HepG2 (cell line): ENCODE data around the gene PASK. TPM values are rescaled to one million over a fixed set of nuclear protein-coding genes. Genes with fewer than 3 reads are reported as not detected.

Experiments used
- ATAC-seq: fragments of 200-7000 bp; cut with Tn5 transposase; 3 replicates; pipeline ENCODE4 v1.9.1; 2020; ENCODE audit warnings: mild to moderate bottlenecking, moderate library complexity
- BruUV-seq: library from RNA; stranded (reverse); fragments of 400-500 nt; replicated peaks from 2 replicates; lab custom pipeline; 2021; lab: Mats Ljungman, UMichigan
- CTCF ChIA-PET: fragments of 300-600 bp; formaldehyde crosslinking; extraction: SDS; loops from one replicate; lab custom pipeline; 2021; ENCODE audit warnings: low total read pairs, inconsistent platforms, low intra/inter-chr PET ratio; lab: Yijun Ruan, JAX
- POLR2A ChIA-PET: fragments of 350-600 bp; sonication (Branson Sonifier 250); formaldehyde crosslinking; loops from one replicate; lab custom pipeline; 2020; ENCODE audit warnings: antibody characterized with exemption, inconsistent platforms; lab: Yijun Ruan, JAX
- DNase-seq: peaks from one replicate; pipeline ENCODE4 v3.0.0-alpha.2; 2015; ENCODE audit warnings: low spot score
- FAIRE-seq: peaks from 3 replicates; lab custom pipeline; 2011; peaks lifted over from hg19 to GRCh38; lab: Jason Lieb, UNC
- H2AFZ ChIP-seq: one replicate; pipeline ENCODE4 v1.6.1; 2011; ENCODE audit warnings: low read length, inconsistent platforms
- H3K27ac ChIP-seq: fragments of 300-600 bp; 3 replicates; pipeline ENCODE4 v1.8.0; 2011; ENCODE audit warnings: mixed run types, mild to moderate bottlenecking, mixed read lengths, low read length, inconsistent platforms; ENCODE audit not compliant: insufficient read depth; ENCODE audit errors: extremely low read length
- H3K27me3 ChIP-seq, 2 experiments: fragments of 200-600 bp in 1 of 2; 2 replicates in 1 of 2; 3 replicates in 1 of 2; pipeline versions ENCODE4 v1.6.0 to v1.8.0; 2011; ENCODE audit warnings: low read length in 2 of 2, mild to moderate bottlenecking in 2 of 2, moderate library complexity in 2 of 2, inconsistent platforms in 1 of 2; ENCODE audit not compliant: insufficient read depth in 2 of 2, control insufficient read depth in 1 of 2
- H3K36me3 ChIP-seq, 2 experiments: fragments of 200-600 bp in 1 of 2; replicated peaks in 1 of 2; 2 replicates in 1 of 2; 3 replicates in 1 of 2; pipeline versions ENCODE4 v1.5.1 to v1.8.0; 2011; ENCODE audit warnings: low read length in 2 of 2, inconsistent platforms in 1 of 2; ENCODE audit not compliant: insufficient read depth in 2 of 2, control insufficient read depth in 1 of 2
- H3K4me1 ChIP-seq: 2 replicates; pipeline ENCODE4 v1.5.1; 2012; ENCODE audit warnings: low read length, inconsistent platforms; ENCODE audit not compliant: insufficient read depth
- H3K4me2 ChIP-seq: 2 replicates; pipeline ENCODE4 v1.6.0; 2011; ENCODE audit warnings: low read depth, low read length, inconsistent platforms
- H3K4me3 ChIP-seq, 3 experiments: fragments of 200-600 bp in 1 of 3; sonication (generic), shearing (Covaris generic) in 1 of 3; replicated peaks in 1 of 3; 2 replicates each; pipeline ENCODE4 v1.5.1; 2011 to 2016; ENCODE audit warnings: low read length in 3 of 3, inconsistent platforms in 2 of 3, low read depth in 2 of 3, mild to moderate bottlenecking in 2 of 3, control low read depth in 1 of 3, mixed read lengths in 1 of 3; ENCODE audit not compliant: insufficient read depth in 1 of 3
- H3K79me2 ChIP-seq: one replicate; pipeline ENCODE4 v1.6.1; 2011; ENCODE audit warnings: low read length, inconsistent platforms; ENCODE audit not compliant: insufficient read depth
- H3K9ac ChIP-seq: 2 replicates; pipeline ENCODE4 v1.6.0; 2011; ENCODE audit warnings: mild to moderate bottlenecking, low read depth, low read length, inconsistent platforms; ENCODE audit not compliant: insufficient read depth
- H3K9me3 ChIP-seq: 2 replicates; pipeline ENCODE4 v1.5.1; 2012; ENCODE audit warnings: mild to moderate bottlenecking, low read length
- H4K20me1 ChIP-seq: 2 replicates; pipeline ENCODE4 v1.6.0; 2011; ENCODE audit warnings: inconsistent platforms, mild to moderate bottlenecking, low read length, moderate library complexity; ENCODE audit not compliant: insufficient read depth
- HNRNPH1 ChIP-seq: fragments of 200-400 bp; formaldehyde crosslinking; optimal IDR thresholded peaks from 2 replicates; pipeline ENCODE3; 2017; ENCODE audit warnings: mild to moderate bottlenecking, low read depth, low read length
- KLF12 ChIP-seq: sonication (generic); formaldehyde crosslinking; IDR thresholded peaks from 2 replicates; pipeline ENCODE4 v1.4.0; 2020; ENCODE audit warnings: missing genetic modification reagents, borderline replicate concordance
- MIXL1 ChIP-seq: IDR thresholded peaks from 2 replicates; pipeline ENCODE4 v1.6.1; 2016
- ZNF207 ChIP-seq: fragments of 450-650 bp; IDR thresholded peaks from 2 replicates; pipeline ENCODE4 v1.6.1; 2016; ENCODE audit warnings: antibody characterized with exemption, borderline replicate concordance
- ZNF34 ChIP-seq: sonication (generic); formaldehyde crosslinking; IDR thresholded peaks from 2 replicates; pipeline ENCODE4 v1.4.0; 2020; ENCODE audit warnings: mild to moderate bottlenecking, missing genetic modification reagents, borderline replicate concordance
- WGBS: methylation state at CpG from one replicate; pipeline ENCODE4 v1.1.6; 2017; ENCODE audit warnings: low lambda C conversion rate; 5-methylcytosine and 5-hydroxymethylcytosine counted together
- in situ Hi-C: cut with HindIII; loops from 2 replicates; pipeline ENCODE4 v1.10.0; 2017; ENCODE audit warnings: low pct_unique_long_range_greater_than_20kb; ENCODE audit not compliant: extremely low pct_ligation_motif_present
- intact Hi-C: fragments of 100-400 bp; cut with micrococcal nuclease; formaldehyde crosslinking; loops from one replicate; pipeline ENCODE4 v1.10.0; 2022; ENCODE audit not compliant: unreplicated experiment
- polyA plus RNA-seq, 8 experiments: library from polyadenylated mRNA; depleted of rRNA in 3 of 8; stranded (reverse) in 7 of 8; unstranded in 1 of 8; fragments of >200 nt; fragmentation: Illumina TruSeq in 4 of 8; extraction: Trizol in 4 of 8; gene quantifications; 2 replicates each; pipeline versions ENCODE4 v1.2.1 to v1.2.3, GENCODE V29; 2011 to 2016; ENCODE audit warnings: low read depth in 4 of 8, missing spikeins in 1 of 8, mixed read lengths in 1 of 8; ENCODE audit not compliant: insufficient read depth in 1 of 8
- total RNA-seq, 5 experiments: library from RNA; depleted of rRNA; stranded (reverse); fragments of >200 nt; fragmentation: Illumina TruSeq; extraction: Trizol; gene quantifications; 2 replicates each; pipeline ENCODE4 v1.2.3, GENCODE V29; 2016; ENCODE audit warnings: low read depth in 1 of 5
- TF ChIP-seq, protein P1 (sequence below): sonication (generic); formaldehyde crosslinking; IDR thresholded peaks from 2 replicates; pipeline ENCODE4; 2020; ENCODE audit warnings: missing genetic modification reagents, mild to moderate bottlenecking, borderline replicate concordance
- TF ChIP-seq, protein P2 (sequence below): sonication (generic); formaldehyde crosslinking; IDR thresholded peaks from 2 replicates; pipeline ENCODE4 v1.4.0; 2020; ENCODE audit warnings: missing genetic modification reagents

The PASK gene
- total and polyA plus RNA-seq, 2 of the 13 experiments (the other 11 are each of a cell fraction or from before 2014, with no cell fraction given): 6.9 to 17.0 TPM

DNA sequence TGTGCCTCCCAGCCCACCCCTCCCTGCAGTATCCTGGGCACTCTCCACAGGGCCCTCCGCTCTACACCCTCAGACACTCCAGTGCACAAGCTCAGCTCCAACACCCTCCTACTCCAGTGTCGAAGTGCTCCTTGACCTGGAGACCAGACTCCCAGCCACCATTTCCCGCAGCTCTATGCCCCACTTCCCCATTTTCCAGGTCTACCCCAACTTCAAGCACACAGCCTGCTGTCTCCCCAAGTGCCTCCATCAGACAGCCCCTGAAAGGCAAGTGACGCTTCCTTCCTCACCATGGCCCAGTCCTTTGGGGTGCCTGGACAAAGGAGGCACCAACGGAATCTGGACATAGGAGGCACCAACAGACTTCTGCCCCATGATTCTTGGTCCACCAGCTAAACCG, 7.2 kb downstream of the PASK start:
- ChIA-PET CTCF (no interaction called here), POLR2A (no interaction called here)
- Histone ChIP-seq H2AFZ (no peak overlapping the region), H3K27ac (no peak overlapping the region), H3K27me3 (no peaks in the 10 kb centered on the region), H3K4me2 (no peak overlapping the region), H3K36me3 (peaks cover 9 to 14% of the 10 kb centered on the region in 2 experiments; a peak in 4 of 5 replicates), H3K79me2 (peaks cover 2% of the 10 kb centered on the region), H3K4me3 (no peak overlapping the region), H3K4me1 (peaks cover 19% of the 10 kb centered on the region), H3K9me3 (no peaks in the 10 kb centered on the region), H3K9ac (no peak overlapping the region), H4K20me1 (no peaks in the 10 kb centered on the region)
- 88% methylated on average over 6 of the region's 6 CpGs for WGBS
- DNase-seq (no peak), ATAC-seq (no peak), FAIRE-seq (no peak)
- in situ Hi-C loops (no loop called here), intact Hi-C loops (no loop called here)
- TF ChIP-seq MIXL1 (CRISPR knock-in tag) (no peak), KLF12 (CRISPR knock-in tag) (no peak), HNRNPH1 (no peak), ZNF207 (no peak), ZNF34 (CRISPR knock-in tag) (no peak)
- TF ChIP-seq, protein P1, sequence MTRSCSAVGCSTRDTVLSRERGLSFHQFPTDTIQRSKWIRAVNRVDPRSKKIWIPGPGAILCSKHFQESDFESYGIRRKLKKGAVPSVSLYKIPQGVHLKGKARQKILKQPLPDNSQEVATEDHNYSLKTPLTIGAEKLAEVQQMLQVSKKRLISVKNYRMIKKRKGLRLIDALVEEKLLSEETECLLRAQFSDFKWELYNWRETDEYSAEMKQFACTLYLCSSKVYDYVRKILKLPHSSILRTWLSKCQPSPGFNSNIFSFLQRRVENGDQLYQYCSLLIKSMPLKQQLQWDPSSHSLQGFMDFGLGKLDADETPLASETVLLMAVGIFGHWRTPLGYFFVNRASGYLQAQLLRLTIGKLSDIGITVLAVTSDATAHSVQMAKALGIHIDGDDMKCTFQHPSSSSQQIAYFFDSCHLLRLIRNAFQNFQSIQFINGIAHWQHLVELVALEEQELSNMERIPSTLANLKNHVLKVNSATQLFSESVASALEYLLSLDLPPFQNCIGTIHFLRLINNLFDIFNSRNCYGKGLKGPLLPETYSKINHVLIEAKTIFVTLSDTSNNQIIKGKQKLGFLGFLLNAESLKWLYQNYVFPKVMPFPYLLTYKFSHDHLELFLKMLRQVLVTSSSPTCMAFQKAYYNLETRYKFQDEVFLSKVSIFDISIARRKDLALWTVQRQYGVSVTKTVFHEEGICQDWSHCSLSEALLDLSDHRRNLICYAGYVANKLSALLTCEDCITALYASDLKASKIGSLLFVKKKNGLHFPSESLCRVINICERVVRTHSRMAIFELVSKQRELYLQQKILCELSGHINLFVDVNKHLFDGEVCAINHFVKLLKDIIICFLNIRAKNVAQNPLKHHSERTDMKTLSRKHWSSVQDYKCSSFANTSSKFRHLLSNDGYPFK (CRISPR knock-in tag): no peak
- TF ChIP-seq, protein P2, sequence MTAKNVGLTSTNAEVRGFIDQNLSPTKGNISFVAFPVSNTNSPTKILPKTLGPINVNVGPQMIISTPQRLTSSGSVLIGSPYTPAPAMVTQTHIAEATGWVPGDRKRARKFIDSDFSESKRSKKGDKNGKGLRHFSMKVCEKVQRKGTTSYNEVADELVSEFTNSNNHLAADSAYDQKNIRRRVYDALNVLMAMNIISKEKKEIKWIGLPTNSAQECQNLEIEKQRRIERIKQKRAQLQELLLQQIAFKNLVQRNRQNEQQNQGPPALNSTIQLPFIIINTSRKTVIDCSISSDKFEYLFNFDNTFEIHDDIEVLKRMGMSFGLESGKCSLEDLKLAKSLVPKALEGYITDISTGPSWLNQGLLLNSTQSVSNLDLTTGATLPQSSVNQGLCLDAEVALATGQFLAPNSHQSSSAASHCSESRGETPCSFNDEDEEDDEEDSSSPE: no peak
- BruUV-seq: no TSS peak
